Measurements from ENCODE around the gene GLRX3.
"Not testable (repeated sequence)": the region's sequence is repeated elsewhere in the genome, so short reads cannot be mapped to it uniquely, and the experiment has no call there.

Gene GLRX3

DNA sequence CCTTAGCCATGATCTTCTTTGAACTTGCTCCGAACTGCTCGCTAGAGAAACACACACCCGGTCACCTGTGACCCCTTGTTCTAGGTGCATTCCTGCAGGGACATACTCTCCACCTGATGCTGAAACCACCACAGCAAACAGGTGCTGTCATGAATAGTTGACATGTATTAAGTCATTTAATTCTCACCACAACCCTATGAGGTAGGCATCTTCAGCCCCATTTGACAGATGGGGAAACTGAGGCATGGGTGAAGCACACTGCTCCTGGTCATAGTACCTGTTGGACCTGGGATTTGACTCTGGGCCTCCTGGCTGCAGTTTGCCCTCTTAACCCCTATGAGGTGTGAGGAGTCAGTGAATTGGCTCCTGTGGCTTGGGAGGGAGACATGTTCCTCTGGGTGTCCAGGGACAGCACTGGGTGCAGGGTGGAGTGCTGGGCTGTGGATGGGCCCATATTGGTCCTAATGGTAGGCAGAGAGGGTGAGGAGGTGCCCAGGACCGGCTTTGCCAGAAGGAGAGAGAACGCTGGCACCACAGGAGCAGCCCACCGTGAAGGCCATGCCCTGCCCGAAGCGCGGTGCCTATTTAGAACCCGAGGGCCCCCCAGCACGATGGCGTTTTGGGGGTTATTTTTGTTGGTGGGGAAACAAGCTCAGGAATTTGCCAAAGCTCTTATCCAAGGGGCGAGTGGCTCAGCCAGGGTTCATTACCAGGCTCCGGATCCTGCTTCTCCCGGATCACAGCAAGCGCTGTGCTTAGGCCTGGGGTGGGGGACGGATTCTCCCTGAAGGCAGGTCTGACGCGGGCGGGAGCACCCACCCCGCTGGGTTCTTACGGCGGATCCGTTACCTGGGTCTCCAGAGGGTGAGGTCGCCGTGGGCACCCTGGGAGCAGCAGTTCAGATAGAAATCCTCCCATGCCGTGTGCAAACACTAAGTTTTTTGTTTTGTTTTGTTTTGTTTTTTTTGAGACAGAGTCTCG is 52.3 kb downstream of the GLRX3 start:
- in situ Hi-C loops (cut with MboI; ENCODE audit: low sequenced_read_pairs): no loop called here

DNA sequence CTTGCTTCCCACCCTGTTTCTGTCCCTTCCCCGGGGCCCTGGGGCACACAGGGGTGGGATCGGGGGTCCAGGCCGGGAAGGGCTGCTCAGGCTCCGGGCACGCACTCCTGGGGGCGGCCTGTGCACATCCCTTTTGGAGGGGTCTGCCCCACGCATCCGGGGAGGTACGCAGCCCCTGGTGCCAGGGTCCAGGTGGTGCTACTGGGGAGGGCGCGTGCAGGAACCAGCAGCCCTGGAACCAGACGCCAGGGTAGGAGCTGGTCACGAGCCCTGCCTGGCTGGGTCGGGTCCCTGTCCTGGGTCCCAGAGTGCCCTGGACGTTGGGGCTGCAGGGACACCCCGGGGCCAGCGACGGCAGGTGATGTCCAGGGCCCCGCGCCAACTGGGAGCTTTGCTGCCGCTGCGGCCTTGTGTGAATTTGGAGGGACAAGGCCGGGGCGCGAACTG is 53.4 kb downstream of the GLRX3 start:
- in situ Hi-C loops (cut with MboI; ENCODE audit: low sequenced_read_pairs): no loop called here

DNA sequence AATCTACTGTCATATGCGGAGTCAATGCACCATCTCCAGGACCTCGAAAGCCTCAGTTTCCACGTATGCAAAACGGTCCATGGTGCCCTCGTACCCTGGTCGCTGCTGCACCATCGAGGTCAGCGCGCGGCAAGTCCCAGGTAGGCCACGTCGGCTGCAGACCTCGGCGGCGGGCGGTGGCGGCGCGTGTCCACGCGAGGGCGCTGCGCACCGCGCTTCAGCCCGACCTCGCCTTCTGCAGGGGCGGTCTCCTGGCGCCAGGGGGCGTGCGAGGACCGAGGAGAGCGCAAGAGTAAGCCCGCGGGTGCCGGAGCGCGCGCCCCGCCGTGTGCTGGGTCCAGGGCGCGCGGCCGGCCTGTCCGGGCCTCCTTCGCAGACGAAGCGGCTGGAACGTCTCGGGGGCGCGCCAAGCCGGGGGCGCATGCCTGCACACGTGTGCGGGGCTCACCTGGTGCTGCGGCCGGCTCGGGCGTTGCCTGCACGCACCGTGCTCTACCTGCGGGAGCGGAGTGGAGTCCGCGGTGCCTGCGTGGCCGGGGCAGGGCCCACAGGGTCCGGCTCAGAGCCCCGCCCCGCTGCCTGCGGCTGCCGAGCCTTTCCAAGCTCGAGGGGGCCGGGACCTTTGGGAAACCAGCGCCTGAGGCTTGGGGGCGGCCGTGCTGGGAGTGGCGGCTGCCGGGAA is 54.0 kb downstream of the GLRX3 start:
- in situ Hi-C loops (cut with MboI; ENCODE audit: low sequenced_read_pairs): no loop called here

DNA sequence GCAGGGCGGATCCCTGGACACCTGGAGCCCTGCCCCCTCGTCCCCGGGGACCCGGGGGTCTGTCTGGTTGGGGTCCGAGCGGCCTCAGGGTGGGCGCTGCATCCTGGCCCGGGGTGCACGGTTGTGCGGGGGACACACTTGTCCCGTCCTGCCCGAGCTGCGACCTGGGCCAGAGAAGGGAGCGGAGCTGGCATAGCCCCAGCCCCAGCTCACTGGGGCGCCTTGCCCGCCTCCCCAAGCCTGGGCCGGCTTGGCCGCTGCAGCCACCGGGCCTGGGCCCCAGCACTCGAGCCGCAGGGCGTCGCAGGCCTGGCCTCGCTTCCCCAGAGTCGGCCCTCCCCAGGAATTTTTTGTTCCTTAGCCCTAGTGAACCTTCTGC is 54.5 kb downstream of the GLRX3 start:
- in situ Hi-C loops (cut with MboI; ENCODE audit: low sequenced_read_pairs): no loop called here

GRCh38 chr10:130191380-130191779 is 55.2 kb downstream of the GLRX3 start:
- in situ Hi-C loops (cut with MboI; ENCODE audit: low sequenced_read_pairs): no loop called here

DNA sequence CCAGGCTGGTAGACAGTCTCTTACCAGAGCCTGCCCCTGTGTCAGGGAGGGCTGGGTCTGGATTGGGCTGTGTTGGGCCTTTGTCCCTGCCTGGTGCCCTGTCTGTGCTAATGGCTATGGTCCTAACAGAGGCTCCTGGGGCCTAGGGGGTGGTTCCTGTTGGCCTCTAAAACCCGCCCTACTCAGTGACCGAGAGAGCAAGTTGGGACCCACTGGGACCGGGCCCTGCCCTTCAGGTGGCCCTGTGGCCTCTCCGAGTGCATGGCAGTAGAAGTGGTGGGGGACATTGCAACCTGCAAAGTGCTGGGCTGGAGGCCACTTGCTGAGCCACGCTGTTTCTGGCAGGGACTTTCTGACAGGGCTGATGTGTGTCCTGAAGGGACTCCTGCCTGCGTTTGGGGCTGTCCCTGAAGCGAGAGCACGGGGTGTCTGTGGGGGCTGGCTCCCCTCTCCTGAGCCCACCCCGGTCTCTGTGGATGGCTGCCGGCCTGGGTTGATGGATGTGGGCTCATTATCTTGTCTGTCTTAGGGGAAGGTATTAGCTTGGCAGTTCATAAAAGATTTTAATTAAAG is 56.2 kb downstream of the GLRX3 start:
- in situ Hi-C loops (cut with MboI; ENCODE audit: low sequenced_read_pairs): no loop called here

- in situ Hi-C loops (cut with MboI; ENCODE audit: low sequenced_read_pairs): no loop called here
Observed at GRCh38 chr10:130193033-130193432, 56.8 kb downstream of the GLRX3 start.

DNA sequence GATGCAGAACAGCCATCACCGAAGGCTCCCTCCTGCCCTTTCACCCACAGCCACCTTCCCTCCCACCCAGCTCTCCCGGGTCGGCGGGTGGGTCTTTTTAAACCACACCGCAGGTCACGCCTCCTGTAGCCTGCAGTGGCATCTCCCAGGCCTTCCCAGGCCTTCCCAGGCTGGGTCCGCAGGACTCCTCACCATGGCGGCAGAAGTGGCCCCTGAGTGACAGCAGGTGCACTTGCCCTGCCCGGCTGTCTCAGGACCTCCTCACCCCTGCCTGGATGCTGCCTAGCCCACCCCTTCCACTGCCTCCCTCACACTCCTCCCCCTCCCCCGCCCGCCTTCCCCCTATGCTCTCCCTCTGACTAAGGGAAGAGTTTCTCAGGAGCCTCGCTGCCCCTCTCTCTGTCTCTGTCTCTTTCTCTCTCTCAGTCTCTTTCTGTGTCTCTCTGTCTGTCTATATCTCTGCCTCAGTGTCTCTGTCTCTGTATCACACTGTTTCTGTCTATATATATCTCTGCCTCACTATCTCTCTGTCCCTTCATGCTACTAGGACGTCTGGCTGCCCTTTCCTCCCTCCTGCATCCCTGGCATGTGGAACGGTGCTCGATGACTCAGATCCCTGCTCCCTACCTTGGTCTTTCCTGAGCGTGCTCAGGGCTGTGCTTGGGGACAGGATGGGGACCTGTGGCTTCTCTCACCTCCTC is 57.5 kb downstream of the GLRX3 start:
- in situ Hi-C loops (cut with MboI; ENCODE audit: low sequenced_read_pairs): no loop called here

- in situ Hi-C loops (cut with MboI; ENCODE audit: low sequenced_read_pairs): no loop called here
Observed at GRCh38 chr10:130194194-130194990, 58.2 kb downstream of the GLRX3 start.

DNA sequence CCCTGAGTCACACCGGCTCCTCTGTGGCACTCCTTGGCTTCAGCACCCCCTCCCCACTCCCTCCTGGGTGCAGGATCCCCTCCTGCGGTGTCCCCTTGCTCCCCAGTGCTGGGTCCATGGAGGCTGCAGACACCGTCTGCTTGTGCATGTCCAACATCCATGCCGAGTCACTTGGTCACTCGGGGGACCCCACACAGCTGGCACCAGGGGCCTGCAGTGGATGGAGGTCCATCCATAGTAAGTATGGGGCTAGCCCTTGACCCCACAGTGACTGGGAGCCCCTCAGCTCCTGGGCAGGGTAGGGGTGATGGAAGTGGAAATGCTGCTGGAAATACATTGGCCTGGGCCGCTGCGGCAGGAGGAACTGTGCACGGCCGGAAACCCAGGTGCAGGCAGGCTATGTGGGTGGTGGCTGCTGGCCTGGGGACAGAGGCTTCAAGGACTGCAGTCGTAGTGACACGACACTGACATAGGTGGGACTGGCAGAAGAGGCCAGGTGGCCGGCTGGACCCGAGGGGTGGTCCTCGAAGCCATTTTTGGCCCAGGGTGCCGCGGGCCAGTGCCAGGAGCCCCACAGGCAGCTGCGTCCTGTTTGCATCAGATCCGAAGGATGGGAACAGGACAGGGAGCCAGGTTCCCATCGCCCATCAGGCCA is 58.9 kb downstream of the GLRX3 start:
- in situ Hi-C loops (cut with MboI; ENCODE audit: low sequenced_read_pairs): no loop called here

- in situ Hi-C loops (cut with MboI; ENCODE audit: low sequenced_read_pairs): no loop called here
Observed at GRCh38 chr10:130195746-130196294, 59.6 kb downstream of the GLRX3 start.

DNA sequence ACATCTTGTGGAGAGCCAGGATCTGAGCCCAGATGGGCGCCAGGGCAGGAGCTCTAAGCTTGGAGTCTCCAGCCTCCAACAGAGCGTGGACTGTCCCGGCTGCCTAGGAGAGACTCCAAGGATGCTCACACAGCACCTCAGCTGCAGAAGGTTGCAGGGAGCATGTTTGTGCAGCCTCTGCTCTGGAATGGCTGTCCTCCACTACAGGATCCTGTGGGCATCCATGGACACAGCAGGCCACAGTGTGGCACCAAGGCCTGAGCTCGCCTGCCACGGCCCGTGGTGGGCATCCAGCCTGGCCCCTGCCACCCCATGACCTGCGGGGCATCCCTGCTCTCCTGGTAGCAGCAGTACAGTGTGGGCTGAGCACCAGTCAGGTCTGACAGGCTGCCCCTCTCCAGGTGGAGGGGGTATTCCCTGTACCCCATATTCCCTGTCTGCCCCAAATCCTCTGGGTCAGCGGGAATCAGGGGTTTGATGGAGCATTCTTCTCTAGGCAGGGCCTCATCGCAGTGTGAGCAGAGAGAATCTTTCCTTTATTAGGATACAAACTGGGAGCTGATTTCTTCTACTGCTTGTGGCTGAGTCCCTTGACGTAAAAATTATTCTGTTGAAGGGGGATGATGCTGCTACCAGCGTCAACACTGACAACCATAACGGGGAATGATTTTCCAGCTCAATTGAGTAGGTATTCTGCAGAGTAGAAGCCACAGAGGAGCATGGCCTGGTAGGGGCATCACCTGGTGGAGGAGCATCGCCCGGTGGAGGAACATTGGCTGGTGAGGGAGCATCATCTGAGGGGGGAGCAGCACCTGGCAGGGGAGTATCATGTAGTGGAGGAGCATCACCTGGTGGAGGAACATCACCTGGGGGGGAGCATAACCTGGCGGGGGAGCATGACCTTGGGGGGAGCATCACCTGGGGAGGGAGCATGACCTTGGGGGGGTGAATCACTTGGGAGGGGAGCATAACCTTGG is 60.6 kb downstream of the GLRX3 start:
- in situ Hi-C loops (cut with MboI; ENCODE audit: low sequenced_read_pairs): no loop called here

DNA sequence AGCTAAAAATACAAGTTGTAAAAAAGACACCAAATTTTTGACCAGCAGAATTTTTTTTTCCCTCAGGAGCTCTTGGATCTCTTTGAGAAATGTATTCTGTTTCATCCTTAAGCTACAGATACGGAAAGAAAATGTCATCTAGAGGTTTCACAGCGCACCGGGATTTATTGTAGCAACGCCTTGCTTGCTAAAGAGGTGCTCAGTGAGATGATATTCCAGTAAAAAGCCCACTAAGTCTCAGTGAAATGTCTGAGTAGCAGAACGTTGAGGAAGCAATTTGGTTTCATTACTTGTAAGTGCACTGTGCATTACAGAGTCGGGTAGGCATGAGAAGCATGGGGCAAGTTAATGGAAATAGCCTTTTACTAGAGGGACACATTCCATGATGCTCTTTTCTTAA is 62.5 kb downstream of the GLRX3 start:
- in situ Hi-C loops (cut with MboI; ENCODE audit: low sequenced_read_pairs): no loop called here

- in situ Hi-C loops (cut with MboI; ENCODE audit: low sequenced_read_pairs): no loop called here
Observed at GRCh38 chr10:130200179-130201042, 64.2 kb downstream of the GLRX3 start.

GRCh38 chr10:130201043-130201380 is 64.8 kb downstream of the GLRX3 start:
- in situ Hi-C loops (cut with MboI; ENCODE audit: low sequenced_read_pairs): no loop called here

- in situ Hi-C loops (cut with MboI; ENCODE audit: low sequenced_read_pairs): not testable (repeated sequence)
Observed at GRCh38 chr10:130202150-130202549, 66.0 kb downstream of the GLRX3 start.

GRCh38 chr10:130202984-130203621 is 66.9 kb downstream of the GLRX3 start:
- in situ Hi-C loops (cut with MboI; ENCODE audit: low sequenced_read_pairs): no loop called here

Data from HL-60/S4 (cell line).